ENCODE results near the gene SEPHS1. TPM values are rescaled to one million over a fixed set of nuclear protein-coding genes. Genes with fewer than 3 reads are reported as not detected.

SEPHS1 gene, protein sequence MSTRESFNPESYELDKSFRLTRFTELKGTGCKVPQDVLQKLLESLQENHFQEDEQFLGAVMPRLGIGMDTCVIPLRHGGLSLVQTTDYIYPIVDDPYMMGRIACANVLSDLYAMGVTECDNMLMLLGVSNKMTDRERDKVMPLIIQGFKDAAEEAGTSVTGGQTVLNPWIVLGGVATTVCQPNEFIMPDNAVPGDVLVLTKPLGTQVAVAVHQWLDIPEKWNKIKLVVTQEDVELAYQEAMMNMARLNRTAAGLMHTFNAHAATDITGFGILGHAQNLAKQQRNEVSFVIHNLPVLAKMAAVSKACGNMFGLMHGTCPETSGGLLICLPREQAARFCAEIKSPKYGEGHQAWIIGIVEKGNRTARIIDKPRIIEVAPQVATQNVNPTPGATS
- 53.5 TPM for total RNA-seq
- 48.8 TPM for polyA plus RNA-seq (ENCODE audit: insufficient read depth, low read depth, low replicate concordance)
- long read RNA-seq, donor 1, transcript SEPHS1-201 (9 exons, 3,273 nt): major isoform, 12 of 25 reads
- long read RNA-seq, donor 1, partial matches to known transcripts: 5 of 25 reads
- long read RNA-seq, donor 1, other reads (novel, unspliced or antisense): 7 of 25 reads
- long read RNA-seq, donor 2, transcript SEPHS1-201 (9 exons, 3,273 nt): major isoform, 22 of 41 reads
- long read RNA-seq, donor 2, partial matches to known transcripts: 11 of 41 reads
- long read RNA-seq, donor 2, other reads (novel, unspliced or antisense): 8 of 41 reads
- long read RNA-seq, donor 3, transcript SEPHS1-201 (9 exons, 3,273 nt): major isoform, 14 of 43 reads
- long read RNA-seq, donor 3, partial matches to known transcripts: 20 of 43 reads
- long read RNA-seq, donor 3, other reads (novel, unspliced or antisense): 9 of 43 reads
- long read RNA-seq, donor 4, transcript SEPHS1-201 (9 exons, 3,273 nt): major isoform, 19 of 56 reads
- long read RNA-seq, donor 4, partial matches to known transcripts: 26 of 56 reads
- long read RNA-seq, donor 4, other reads (novel, unspliced or antisense): 11 of 56 reads
- long read RNA-seq, donor 5, partial matches to known transcripts: 0 of 1 reads
- long read RNA-seq, donor 5, other reads (novel, unspliced or antisense): 0 of 1 reads
- long read RNA-seq, donor 6, transcript SEPHS1-201 (9 exons, 3,273 nt): major isoform, 15 of 62 reads
- long read RNA-seq, donor 6, partial matches to known transcripts: 39 of 62 reads
- long read RNA-seq, donor 6, other reads (novel, unspliced or antisense): 7 of 62 reads
- long read RNA-seq, donor 7, transcript SEPHS1-201 (9 exons, 3,273 nt): major isoform, 11 of 74 reads
- long read RNA-seq, donor 7, partial matches to known transcripts: 8 of 74 reads
- long read RNA-seq, donor 7, other reads (novel, unspliced or antisense): 54 of 74 reads
- long read RNA-seq, donor 8, transcript SEPHS1-201 (9 exons, 3,273 nt): major isoform, 11 of 24 reads
- long read RNA-seq, donor 8, partial matches to known transcripts: 0 of 24 reads
- long read RNA-seq, donor 8, other reads (novel, unspliced or antisense): 13 of 24 reads
- long read RNA-seq, donor 9, transcript SEPHS1-201 (9 exons, 3,273 nt): major isoform, 13 of 13 reads
- long read RNA-seq, donor 9, partial matches to known transcripts: 0 of 13 reads
- long read RNA-seq, donor 9, other reads (novel, unspliced or antisense): 0 of 13 reads
- long read RNA-seq, donor 10, transcript SEPHS1-201 (9 exons, 3,273 nt): major isoform, 9 of 18 reads
- long read RNA-seq, donor 10, partial matches to known transcripts: 0 of 18 reads
- long read RNA-seq, donor 10, other reads (novel, unspliced or antisense): 9 of 18 reads

DNA sequence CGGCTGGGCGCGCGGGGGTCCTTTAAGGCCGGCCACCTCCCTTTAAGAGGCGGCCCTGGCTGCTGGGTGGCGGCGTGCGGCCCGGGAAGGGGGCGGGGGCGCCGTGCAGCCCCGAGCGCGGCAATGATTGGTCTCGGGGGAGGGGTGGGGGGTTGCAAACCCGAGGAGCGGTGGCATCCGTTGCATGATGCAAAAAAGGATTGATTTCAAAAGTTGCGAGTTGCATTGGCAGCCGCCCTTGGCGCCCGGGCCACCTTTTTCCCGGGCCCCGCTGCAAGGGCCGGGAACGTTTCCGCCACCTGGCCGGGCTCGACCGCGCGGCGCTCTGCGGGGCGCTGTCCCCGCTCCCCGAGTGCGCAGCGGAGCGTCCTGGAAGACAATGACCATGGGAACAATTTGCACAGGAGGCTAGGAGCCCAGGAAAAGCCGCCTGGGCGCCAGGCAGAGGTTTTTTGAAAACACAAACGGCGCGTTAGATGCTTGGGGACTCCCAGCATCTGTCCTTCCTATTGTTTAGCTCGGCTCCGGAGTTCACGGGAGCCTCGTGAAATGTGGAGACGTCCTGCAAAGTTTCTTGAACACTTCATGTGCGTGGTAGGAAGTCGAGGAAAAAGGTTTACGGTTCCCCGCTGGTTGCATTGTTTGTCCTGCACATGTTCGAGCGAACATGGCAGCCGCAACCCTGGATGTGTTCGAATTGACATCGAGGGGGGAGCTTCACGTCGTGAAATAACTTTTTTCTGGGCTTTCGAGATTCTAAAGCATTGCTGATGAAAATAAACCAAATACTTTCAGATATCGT lies at the start of gene SEPHS1:
Gene SEPHS1 (minus strand): TSS at position 78 of the 802 bp plus-strand sequence. CDS start 3,343 bp downstream, outside the sequence.
- Histone ChIP-seq H3K27ac (ENCODE audit: low read depth in 2 of 2, low read length in 2 of 2) (peak within 1 kb of the TSS; percentile 86 to 88), H3K27me3 (ENCODE audit: control insufficient read depth, insufficient read depth, low read length) (no peaks in the 10 kb centered on the region), H3K4me3 (ENCODE audit: low read length in 3 of 3) (peak within 1 kb of the TSS; percentile 55 to 90 (median 67)), H3K9me3 (ENCODE audit: control insufficient read depth in 2 of 3, insufficient read depth in 1 of 3, low read length in 3 of 3) (no peaks in the 10 kb centered on the region), H3K36me3 (ENCODE audit: control insufficient read depth in 2 of 3, insufficient read depth in 3 of 3, low read length in 3 of 3) (no peaks in the 10 kb centered on the region), H3K4me1 (ENCODE audit: control insufficient read depth in 2 of 3, insufficient read depth in 2 of 3, low read depth in 1 of 3, low read length in 3 of 3) (peaks cover 0 to 11% (median 3%) of the 10 kb centered on the region in 3 donors), H3K9ac (ENCODE audit: low read length in 3 of 3) (peak within 1 kb of the TSS; percentile 24 to 91 (median 54))
- DNase-seq (peak; percentile 90 to 95 (median 93)), FAIRE-seq (no peak)
- TF ChIP-seq, protein P1, sequence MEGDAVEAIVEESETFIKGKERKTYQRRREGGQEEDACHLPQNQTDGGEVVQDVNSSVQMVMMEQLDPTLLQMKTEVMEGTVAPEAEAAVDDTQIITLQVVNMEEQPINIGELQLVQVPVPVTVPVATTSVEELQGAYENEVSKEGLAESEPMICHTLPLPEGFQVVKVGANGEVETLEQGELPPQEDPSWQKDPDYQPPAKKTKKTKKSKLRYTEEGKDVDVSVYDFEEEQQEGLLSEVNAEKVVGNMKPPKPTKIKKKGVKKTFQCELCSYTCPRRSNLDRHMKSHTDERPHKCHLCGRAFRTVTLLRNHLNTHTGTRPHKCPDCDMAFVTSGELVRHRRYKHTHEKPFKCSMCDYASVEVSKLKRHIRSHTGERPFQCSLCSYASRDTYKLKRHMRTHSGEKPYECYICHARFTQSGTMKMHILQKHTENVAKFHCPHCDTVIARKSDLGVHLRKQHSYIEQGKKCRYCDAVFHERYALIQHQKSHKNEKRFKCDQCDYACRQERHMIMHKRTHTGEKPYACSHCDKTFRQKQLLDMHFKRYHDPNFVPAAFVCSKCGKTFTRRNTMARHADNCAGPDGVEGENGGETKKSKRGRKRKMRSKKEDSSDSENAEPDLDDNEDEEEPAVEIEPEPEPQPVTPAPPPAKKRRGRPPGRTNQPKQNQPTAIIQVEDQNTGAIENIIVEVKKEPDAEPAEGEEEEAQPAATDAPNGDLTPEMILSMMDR (IDR thresholded peaks at IDR 0.05; ENCODE audit: borderline replicate concordance, extremely low read depth, insufficient read depth): no peak
- intact Hi-C loops (cut with DNase I): no loop called here

DNA sequence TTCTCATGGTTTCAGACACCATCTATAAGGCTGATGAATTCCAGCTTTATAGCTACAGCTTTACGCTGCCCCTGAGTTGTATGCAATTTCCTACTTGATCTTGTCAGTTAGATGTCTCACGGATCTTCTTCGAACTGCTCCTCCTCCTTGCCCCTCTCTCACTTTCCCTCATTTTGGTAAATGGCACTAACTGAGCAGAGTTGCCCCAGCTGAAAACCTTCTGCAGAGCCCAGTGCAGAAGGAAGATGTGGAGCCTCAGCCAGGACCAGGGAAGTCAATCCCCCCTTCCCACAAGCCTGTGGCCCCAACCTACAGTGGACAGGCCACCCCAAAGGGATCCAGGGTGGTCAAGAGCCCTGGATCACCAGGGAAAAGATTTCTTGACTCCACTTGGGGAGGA lies 49.0 kb upstream of the SEPHS1 start:
- Histone ChIP-seq H3K9ac (ENCODE audit: low read length in 3 of 3) (no peak overlapping the region), H3K36me3 (ENCODE audit: control insufficient read depth in 2 of 3, insufficient read depth in 3 of 3, low read length in 3 of 3) (no peaks in the 10 kb centered on the region), H3K9me3 (ENCODE audit: control insufficient read depth in 2 of 3, insufficient read depth in 1 of 3, low read length in 3 of 3) (no peaks in the 10 kb centered on the region), H3K4me3 (ENCODE audit: low read length in 3 of 3) (no peak overlapping the region), H3K4me1 (ENCODE audit: control insufficient read depth in 2 of 3, insufficient read depth in 2 of 3, low read depth in 1 of 3, low read length in 3 of 3) (no peaks in the 10 kb centered on the region), H3K27me3 (ENCODE audit: control insufficient read depth, insufficient read depth, low read length) (no peaks in the 10 kb centered on the region), H3K27ac (ENCODE audit: low read depth in 2 of 2, low read length in 2 of 2) (no peak overlapping the region)
- intact Hi-C loops (cut with DNase I): no loop called here
- DNase-seq: no peak
- TF ChIP-seq, protein P1 (IDR thresholded peaks at IDR 0.05; ENCODE audit: borderline replicate concordance, extremely low read depth, insufficient read depth): no peak
- no peak for FAIRE-seq
